ENCODE results near the gene TTC1.

GRCh38 chr5:160044391-160044804 lies 35.5 kb downstream of the TTC1 start:
- no peak for TF ChIP-seq PATZ1 (CRISPR knock-in tag; IDR thresholded peaks at IDR 0.05; ENCODE audit: borderline replicate concordance)
- no peak for TF ChIP-seq CSDC2 (CRISPR knock-in tag; IDR thresholded peaks at IDR 0.05)
- TF ChIP-seq ZFP30 (CRISPR knock-in tag; IDR thresholded peaks at IDR 0.05) = no peak
- TF ChIP-seq CREB5 (CRISPR knock-in tag; IDR thresholded peaks at IDR 0.05; ENCODE audit: low read depth) = no peak
